ENCODE results near the gene GNAO1. TPM values are rescaled to one million over a fixed set of nuclear protein-coding genes. Genes with fewer than 3 reads are reported as not detected.

Gene GNAO1
- total RNA-seq, 6 experiments from 2014 or later, result 18.2 to 45.1 (median 21.5) TPM

GRCh38 chr16:56259425-56259779, 68.1 kb downstream of the GNAO1 start:
- H3K27ac ChIP-seq, result no peak overlapping the region
- TF ChIP-seq POLR2A (IDR thresholded peaks at IDR 0.05) (no peak), CTCF (IDR thresholded peaks at IDR 0.05) (no peak)
- H3K27me3 ChIP-seq, result no peaks in the 10 kb centered on the region
- H3K4me3 ChIP-seq, result no peak overlapping the region
- H3K9me3 ChIP-seq, result no peaks in the 10 kb centered on the region
- intact Hi-C loops (cut with DNase I), result no loop called here
- DNase-seq, result no peak
- no peak for ATAC-seq
- 80% methylated on average over 3 of the region's 4 CpGs for WGBS (ENCODE audit: insufficient coverage, low coverage, low lambda C conversion rate, missing lambda C conversion rate)
- H3K4me1 ChIP-seq, result peaks cover 0 to 60% (median 18%) of the 10 kb centered on the region in 4 donors
- H3K36me3 ChIP-seq, result no peaks in the 10 kb centered on the region

GRCh38 chr16:56260378-56261160, 69.3 kb downstream of the GNAO1 start:
- H3K27ac ChIP-seq, result no peak overlapping the region
- H3K9me3 ChIP-seq, result no peaks in the 10 kb centered on the region
- ATAC-seq (no peak), DNase-seq (no peak)
- intact Hi-C loops (cut with DNase I), result no loop called here
- 97% methylated on average over 4 of the region's 13 CpGs for whole genome bisulfite sequencing (ENCODE audit: insufficient coverage, low coverage, low lambda C conversion rate, missing lambda C conversion rate)
- H3K4me1 ChIP-seq, result peaks cover 0 to 59% (median 24%) of the 10 kb centered on the region in 4 donors
- H3K4me3 ChIP-seq, result no peak overlapping the region
- no peaks in the 10 kb centered on the region for H3K36me3 ChIP-seq
- no peak for TF ChIP-seq POLR2A (IDR thresholded peaks at IDR 0.05)
- no peak for TF ChIP-seq CTCF (IDR thresholded peaks at IDR 0.05)
- H3K27me3 ChIP-seq, result no peaks in the 10 kb centered on the region

GRCh38 chr16:56261656-56262055, 70.4 kb downstream of the GNAO1 start:
- ATAC-seq (no peak), DNase-seq (no peak)
- intact Hi-C loops (cut with DNase I), result no loop called here

GRCh38 chr16:56262148-56262547, 70.9 kb downstream of the GNAO1 start:
- Histone ChIP-seq H3K27me3 (no peaks in the 10 kb centered on the region), H3K27ac (peak overlapping the region in 1 of 3 donors; percentile 93), H3K4me1 (peaks cover 0 to 50% (median 26%) of the 10 kb centered on the region in 4 donors), H3K36me3 (no peaks in the 10 kb centered on the region), H3K9me3 (no peaks in the 10 kb centered on the region), H3K4me3 (no peak overlapping the region)
- no peak for TF ChIP-seq CTCF (IDR thresholded peaks at IDR 0.05)
- no peak for TF ChIP-seq POLR2A (IDR thresholded peaks at IDR 0.05)
- WGBS (ENCODE audit: insufficient coverage, low coverage, low lambda C conversion rate, missing lambda C conversion rate), result 38% methylated on average over 2 of the region's 5 CpGs
- ATAC-seq (peak in 1 of 4 donors; percentile 12), DNase-seq (no peak)
- intact Hi-C loops (cut with DNase I), result no loop called here

More at GRCh38 chr16:56261656-56262055, 70.4 kb downstream of the GNAO1 start:
- Histone ChIP-seq H3K9me3 (no peaks in the 10 kb centered on the region), H3K36me3 (no peaks in the 10 kb centered on the region), H3K27me3 (no peaks in the 10 kb centered on the region), H3K4me1 (peaks cover 0 to 53% (median 26%) of the 10 kb centered on the region in 4 donors), H3K4me3 (no peak overlapping the region), H3K27ac (peak overlapping the region in 1 of 3 donors; percentile 93)
- WGBS (ENCODE audit: insufficient coverage, low coverage, low lambda C conversion rate, missing lambda C conversion rate), result 87% methylated on average over 5 of the region's 7 CpGs
- TF ChIP-seq POLR2A (IDR thresholded peaks at IDR 0.05) (no peak), CTCF (IDR thresholded peaks at IDR 0.05) (no peak)
